Chondrocyte (in vitro differentiated cells): Measurements from ENCODE around the gene GABPA. TPM values are rescaled to one million over a fixed set of nuclear protein-coding genes. Genes with fewer than 3 reads are reported as not detected.
"Not testable (repeated sequence)": the region's sequence is repeated elsewhere in the genome, so short reads cannot be mapped to it uniquely, and the experiment has no call there.

Source experiments
- DNase-seq: peaks from one replicate; pipeline ENCODE4 v3.0.0; 2021; ENCODE audit warnings: mixed read lengths, low spot score
- H3K27ac Mint-ChIP-seq: one replicate; pipeline ENCODE4 v1.8.0; 2021; ENCODE audit warnings: mild to moderate bottlenecking, moderate library complexity, mixed read lengths; ENCODE audit not compliant: unreplicated experiment
- H3K27me3 Mint-ChIP-seq: 2 replicates; pipeline ENCODE4 v1.8.0; 2021; ENCODE audit warnings: low read depth, mixed read lengths
- H3K36me3 Mint-ChIP-seq: 2 replicates; pipeline ENCODE4 v1.8.0; 2021; ENCODE audit warnings: low read depth, mixed read lengths
- H3K4me1 Mint-ChIP-seq: 2 replicates; pipeline ENCODE4 v1.8.0; 2021; ENCODE audit warnings: low read depth, mild to moderate bottlenecking, mixed read lengths
- H3K4me3 Mint-ChIP-seq: one replicate; pipeline ENCODE4 v1.8.0; 2021; ENCODE audit warnings: mild to moderate bottlenecking, moderate library complexity, mixed read lengths; ENCODE audit not compliant: unreplicated experiment
- H3K9me3 Mint-ChIP-seq: 2 replicates; pipeline ENCODE4 v1.8.0; 2021; ENCODE audit warnings: low read depth, mixed read lengths
- long read RNA-seq: library from polyadenylated mRNA; stranded (forward); transcript quantifications from one replicate; pipeline ENCODE4 v2.0.0, GENCODE V29; 2021
- total RNA-seq: library from RNA; stranded (reverse); gene quantifications from 3 replicates; pipeline ENCODE4 v1.2.1, GENCODE V29; 2021
- TF ChIP-seq, protein P1 (sequence below): fragments of 200-600 bp; sonication (generic); IDR thresholded peaks from 2 replicates; pipeline ENCODE4 v1.5.0; 2021; ENCODE audit warnings: antibody characterized with exemption, mild to moderate bottlenecking, moderate library complexity

The GABPA gene
- 17.9 to 20.2 TPM (median 18.5 TPM) in 3 replicates for total RNA-seq
- long read RNA-seq, full-length matches to known transcripts, result 34 of 40 reads
- long read RNA-seq, partial matches to known transcripts, result 1 of 40 reads
- long read RNA-seq, other reads (novel, unspliced or antisense), result 5 of 40 reads

DNA sequence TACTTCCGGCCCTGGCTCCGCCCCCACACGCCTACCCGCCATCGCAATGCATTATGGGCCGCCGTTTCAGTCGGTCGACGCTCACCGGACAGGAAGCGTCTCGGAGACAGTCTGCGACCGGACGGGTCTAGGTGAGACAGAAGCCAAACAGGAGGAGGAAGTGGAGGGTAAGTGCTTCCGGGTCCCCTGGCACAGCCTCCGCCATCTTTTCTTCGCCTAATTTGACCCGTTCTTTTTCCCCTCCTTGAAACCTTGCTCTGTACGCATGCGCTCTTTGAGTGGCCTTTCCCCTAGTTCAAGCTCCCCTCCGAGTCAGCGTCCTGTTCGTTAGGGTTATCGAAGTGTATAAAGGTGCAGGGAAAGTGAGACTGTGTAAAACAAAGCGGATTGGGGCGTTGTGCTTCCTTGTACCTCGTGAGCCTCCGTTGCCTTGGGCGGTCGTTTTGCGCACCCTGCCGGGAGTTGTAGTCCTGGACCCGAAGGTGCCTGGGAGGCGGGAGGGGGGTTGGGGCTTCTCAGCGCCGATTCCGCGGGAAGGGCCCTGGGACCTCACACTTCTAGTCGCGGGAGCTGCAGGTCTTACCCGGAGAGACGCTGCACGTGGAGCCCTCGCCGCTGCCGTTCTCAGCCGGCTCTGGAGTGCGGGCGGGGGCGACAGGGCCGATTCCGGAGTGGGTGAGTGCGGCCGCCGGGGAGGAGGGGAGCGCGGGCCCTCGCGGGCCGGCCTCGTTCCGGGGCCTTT, at the start of gene GABPA, which contains the start of gene ATP5PF:
TSS of gene GABPA (plus strand) at position 69 of the 742 bp plus-strand sequence. CDS start 6,627 bp downstream, outside the sequence.
TSS of gene ATP5PF (minus strand) at position 1 of the 742 bp plus-strand sequence. CDS start 5,110 bp downstream, outside the sequence.
- Mint-ChIP-seq H3K27me3 (no peaks in the 10 kb centered on the region), H3K27ac (peak within 1 kb of the TSS; percentile 100), H3K4me1 (peaks cover 36% of the 10 kb centered on the region), H3K4me3 (peak within 1 kb of the TSS; percentile 98), H3K36me3 (no peaks in the 10 kb centered on the region), H3K9me3 (no peaks in the 10 kb centered on the region)
- TF ChIP-seq, protein P1, sequence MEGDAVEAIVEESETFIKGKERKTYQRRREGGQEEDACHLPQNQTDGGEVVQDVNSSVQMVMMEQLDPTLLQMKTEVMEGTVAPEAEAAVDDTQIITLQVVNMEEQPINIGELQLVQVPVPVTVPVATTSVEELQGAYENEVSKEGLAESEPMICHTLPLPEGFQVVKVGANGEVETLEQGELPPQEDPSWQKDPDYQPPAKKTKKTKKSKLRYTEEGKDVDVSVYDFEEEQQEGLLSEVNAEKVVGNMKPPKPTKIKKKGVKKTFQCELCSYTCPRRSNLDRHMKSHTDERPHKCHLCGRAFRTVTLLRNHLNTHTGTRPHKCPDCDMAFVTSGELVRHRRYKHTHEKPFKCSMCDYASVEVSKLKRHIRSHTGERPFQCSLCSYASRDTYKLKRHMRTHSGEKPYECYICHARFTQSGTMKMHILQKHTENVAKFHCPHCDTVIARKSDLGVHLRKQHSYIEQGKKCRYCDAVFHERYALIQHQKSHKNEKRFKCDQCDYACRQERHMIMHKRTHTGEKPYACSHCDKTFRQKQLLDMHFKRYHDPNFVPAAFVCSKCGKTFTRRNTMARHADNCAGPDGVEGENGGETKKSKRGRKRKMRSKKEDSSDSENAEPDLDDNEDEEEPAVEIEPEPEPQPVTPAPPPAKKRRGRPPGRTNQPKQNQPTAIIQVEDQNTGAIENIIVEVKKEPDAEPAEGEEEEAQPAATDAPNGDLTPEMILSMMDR, result peak; percentile 49
- DNase-seq, result peak; percentile 99

DNA sequence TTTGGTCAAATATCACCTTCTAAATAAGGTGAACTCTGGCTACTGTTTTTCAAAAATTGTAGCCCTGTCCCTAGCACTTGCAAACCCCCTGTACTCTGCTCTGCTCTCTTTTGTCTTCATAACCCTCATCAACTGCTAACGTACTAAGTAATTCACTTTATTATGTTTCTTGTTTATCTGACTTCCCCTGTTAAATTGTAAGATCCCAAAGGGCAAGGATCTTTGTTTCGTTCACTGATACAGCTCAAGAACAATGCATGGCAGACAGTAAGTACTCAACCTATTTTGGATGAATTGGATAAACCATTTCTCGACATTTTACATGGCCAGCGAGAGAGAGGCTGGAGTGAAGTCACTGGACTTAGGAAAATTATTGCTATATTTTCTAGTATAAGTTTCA, 47.0 kb upstream of the GABPA start:
- Mint-ChIP-seq H3K36me3 (no peaks in the 10 kb centered on the region), H3K9me3 (no peaks in the 10 kb centered on the region), H3K27ac (no peak overlapping the region), H3K4me1 (peaks cover 27% of the 10 kb centered on the region), H3K4me3 (no peak overlapping the region), H3K27me3 (peaks cover 3% of the 10 kb centered on the region)
- no peak for DNase-seq
- TF ChIP-seq, protein P1, result no peak

DNA sequence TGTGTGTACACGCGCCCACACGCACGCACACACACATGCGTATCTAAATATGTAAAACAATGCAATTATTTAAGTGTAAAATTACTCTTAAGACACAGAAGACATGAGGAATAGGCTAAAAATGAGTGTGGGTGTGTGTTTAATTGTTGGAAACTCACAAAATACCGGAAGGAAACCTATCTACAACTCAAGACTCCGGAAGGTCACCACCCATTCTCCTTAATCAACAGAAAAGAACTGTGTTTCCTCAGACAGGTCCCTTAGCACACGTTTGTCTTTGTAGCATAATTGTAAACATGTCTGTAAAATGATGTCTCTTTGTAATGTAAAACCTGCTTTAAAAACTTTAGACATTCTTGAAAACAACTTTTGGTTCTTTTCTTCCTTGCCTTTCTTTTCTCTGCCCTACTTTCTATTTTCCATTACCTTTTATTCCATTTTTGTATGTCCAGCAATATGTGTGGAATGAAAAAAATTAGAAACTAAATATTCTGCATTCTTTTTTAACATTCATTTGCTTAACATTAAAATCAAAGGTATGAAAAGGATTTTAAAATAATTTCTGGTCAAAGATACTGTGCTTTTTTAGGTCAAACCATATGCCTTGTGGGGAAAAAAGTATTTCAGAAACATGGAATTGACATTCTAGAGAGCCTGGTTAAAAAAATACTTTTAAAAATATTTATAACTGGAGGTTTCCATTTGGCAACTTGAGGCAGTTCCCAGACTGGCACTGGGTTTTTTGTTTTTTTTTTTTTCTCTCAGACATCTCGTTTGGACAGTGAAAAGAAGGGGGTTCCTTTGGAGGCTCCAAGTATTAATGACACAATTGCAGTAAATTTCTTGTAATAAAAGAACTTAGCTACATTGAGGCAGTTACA, 46.3 kb upstream of the GABPA start:
- peak overlapping the region; percentile 83 for H3K27ac Mint-ChIP-seq
- H3K4me1 Mint-ChIP-seq, result peaks cover 27% of the 10 kb centered on the region
- no peak overlapping the region for H3K4me3 Mint-ChIP-seq
- no peaks in the 10 kb centered on the region for H3K9me3 Mint-ChIP-seq
- H3K27me3 Mint-ChIP-seq, result peaks cover 3% of the 10 kb centered on the region
- TF ChIP-seq, protein P1, result no peak
- DNase-seq, result no peak
- H3K36me3 Mint-ChIP-seq, result no peaks in the 10 kb centered on the region

DNA sequence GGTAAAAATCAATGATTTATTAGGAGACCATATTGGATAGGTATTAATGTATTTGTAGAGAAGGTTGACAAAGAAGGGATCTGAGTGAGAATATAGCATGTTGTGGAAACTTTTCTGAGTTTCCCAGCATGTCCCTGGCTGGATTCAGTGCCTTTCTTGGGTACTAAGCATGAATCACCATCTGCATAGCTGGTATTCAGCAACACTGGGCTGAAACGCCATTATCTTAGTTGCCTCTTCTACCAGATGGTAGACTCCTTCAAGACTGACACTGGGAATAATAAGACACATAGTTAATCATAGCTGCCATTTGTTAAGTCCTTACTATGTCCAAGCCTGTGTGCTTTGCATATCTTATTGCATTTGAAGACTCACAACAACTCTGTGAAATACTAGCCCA, 45.5 kb upstream of the GABPA start:
- DNase-seq, result no peak
- TF ChIP-seq, protein P1, result no peak
- Mint-ChIP-seq H3K27ac (peak overlapping the region; percentile 83), H3K4me3 (no peak overlapping the region), H3K36me3 (no peaks in the 10 kb centered on the region), H3K4me1 (peaks cover 27% of the 10 kb centered on the region), H3K9me3 (no peaks in the 10 kb centered on the region), H3K27me3 (peaks cover 3% of the 10 kb centered on the region)

DNA sequence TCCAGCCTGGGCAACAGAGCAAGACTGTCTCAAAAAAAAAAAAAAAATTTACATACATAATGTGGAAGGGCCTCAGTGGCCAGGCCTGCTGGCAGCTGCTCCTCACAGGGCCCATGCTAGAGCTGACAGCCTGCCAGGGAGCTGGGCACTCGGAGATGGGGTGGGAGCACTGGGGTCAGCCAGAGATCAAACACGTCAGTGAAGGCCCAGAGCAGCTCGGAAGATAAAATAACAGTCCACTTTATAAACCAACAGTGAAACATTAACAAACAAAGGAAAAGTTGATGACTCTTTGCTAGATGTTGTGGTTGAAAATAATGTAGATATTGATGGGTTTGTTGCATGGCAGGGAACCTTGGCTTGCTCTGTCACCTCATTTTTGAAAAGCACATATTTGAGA, 42.8 kb upstream of the GABPA start:
- peak; percentile 50 for DNase-seq
- Mint-ChIP-seq H3K36me3 (no peaks in the 10 kb centered on the region), H3K4me3 (no peak overlapping the region), H3K9me3 (no peaks in the 10 kb centered on the region), H3K27ac (no peak overlapping the region), H3K4me1 (peaks cover 27% of the 10 kb centered on the region), H3K27me3 (no peaks in the 10 kb centered on the region)
- TF ChIP-seq, protein P1, result no peak

DNA sequence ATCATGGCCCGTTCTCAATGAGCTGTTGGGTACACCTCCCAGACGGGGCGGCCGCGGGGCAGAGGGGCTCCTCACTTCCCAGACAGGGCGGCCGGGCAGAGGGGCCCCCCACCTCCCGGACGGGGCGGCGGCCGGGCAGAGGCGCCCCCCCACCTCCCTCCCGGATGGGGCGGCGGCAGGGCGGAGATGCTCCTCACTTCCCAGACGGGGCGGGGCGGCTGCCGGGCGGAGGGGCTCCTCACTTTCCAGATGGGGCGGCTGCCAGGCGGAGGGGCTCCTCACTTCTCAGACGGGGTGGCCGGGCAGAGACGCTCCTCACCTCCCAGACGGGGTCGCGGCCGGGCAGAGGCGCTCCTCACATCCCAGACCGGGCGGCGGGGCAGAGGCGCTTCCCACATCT, 39.3 kb upstream of the GABPA start:
- DNase-seq, result peak; percentile 86
- not testable (repeated sequence) for H3K36me3 Mint-ChIP-seq, H3K4me3 Mint-ChIP-seq, H3K27ac Mint-ChIP-seq, H3K4me1 Mint-ChIP-seq, H3K27me3 Mint-ChIP-seq, H3K9me3 Mint-ChIP-seq
